Measurements from ENCODE around the gene NEMP1.
"Not testable (repeated sequence)": the region's sequence is repeated elsewhere in the genome, so short reads cannot be mapped to it uniquely, and the experiment has no call there.

GRCh38 chr12:57022324-57022723, 56.3 kb downstream of the NEMP1 start:
- TF ChIP-seq POLR2A (IDR thresholded peaks at IDR 0.05): not testable (repeated sequence)
- TF ChIP-seq, protein P1, sequence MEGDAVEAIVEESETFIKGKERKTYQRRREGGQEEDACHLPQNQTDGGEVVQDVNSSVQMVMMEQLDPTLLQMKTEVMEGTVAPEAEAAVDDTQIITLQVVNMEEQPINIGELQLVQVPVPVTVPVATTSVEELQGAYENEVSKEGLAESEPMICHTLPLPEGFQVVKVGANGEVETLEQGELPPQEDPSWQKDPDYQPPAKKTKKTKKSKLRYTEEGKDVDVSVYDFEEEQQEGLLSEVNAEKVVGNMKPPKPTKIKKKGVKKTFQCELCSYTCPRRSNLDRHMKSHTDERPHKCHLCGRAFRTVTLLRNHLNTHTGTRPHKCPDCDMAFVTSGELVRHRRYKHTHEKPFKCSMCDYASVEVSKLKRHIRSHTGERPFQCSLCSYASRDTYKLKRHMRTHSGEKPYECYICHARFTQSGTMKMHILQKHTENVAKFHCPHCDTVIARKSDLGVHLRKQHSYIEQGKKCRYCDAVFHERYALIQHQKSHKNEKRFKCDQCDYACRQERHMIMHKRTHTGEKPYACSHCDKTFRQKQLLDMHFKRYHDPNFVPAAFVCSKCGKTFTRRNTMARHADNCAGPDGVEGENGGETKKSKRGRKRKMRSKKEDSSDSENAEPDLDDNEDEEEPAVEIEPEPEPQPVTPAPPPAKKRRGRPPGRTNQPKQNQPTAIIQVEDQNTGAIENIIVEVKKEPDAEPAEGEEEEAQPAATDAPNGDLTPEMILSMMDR (IDR thresholded peaks at IDR 0.05): not testable (repeated sequence)

Data from testis (tissue), 2 donors.